H9 (cell line): Measurements from ENCODE around the gene ZNF618. TPM values are rescaled to one million over a fixed set of nuclear protein-coding genes. Genes with fewer than 3 reads are reported as not detected.

ENCODE experiments used
- DNase-seq: peaks from one replicate; pipeline ENCODE4 v3.0.0-alpha.2; 2017
- H2AFZ ChIP-seq: one replicate; pipeline ENCODE4 v1.6.1; 2013; ENCODE audit warnings: mild to moderate bottlenecking, low read length, control low read depth, moderate library complexity
- H2AK5ac ChIP-seq: 2 replicates; pipeline ENCODE4 v1.6.1; 2013; ENCODE audit warnings: low read length, control low read depth, mixed read lengths; ENCODE audit not compliant: insufficient read length
- H2BK120ac ChIP-seq: one replicate; pipeline ENCODE4 v1.6.1; 2013; ENCODE audit warnings: low read depth, mild to moderate bottlenecking, low read length, control low read depth, inconsistent platforms; ENCODE audit not compliant: poor library complexity, severe bottlenecking
- H2BK12ac ChIP-seq: 2 replicates; pipeline ENCODE4 v1.6.1; 2013; ENCODE audit warnings: low read length, control low read depth, mixed read lengths, low read depth; ENCODE audit not compliant: insufficient read length
- H2BK15ac ChIP-seq: 2 replicates; pipeline ENCODE4 v1.6.1; 2013; ENCODE audit warnings: low read depth, low read length, control low read depth
- H2BK20ac ChIP-seq: one replicate; pipeline ENCODE4 v1.6.1; 2013; ENCODE audit warnings: low read depth, mild to moderate bottlenecking, low read length, control low read depth, inconsistent platforms; ENCODE audit not compliant: poor library complexity, severe bottlenecking
- H2BK5ac ChIP-seq: 2 replicates; pipeline ENCODE4 v1.6.1; 2013; ENCODE audit warnings: low read length, control low read depth, mixed read lengths; ENCODE audit not compliant: insufficient read length
- H3K14ac ChIP-seq: 2 replicates; pipeline ENCODE4 v1.6.1; 2013; ENCODE audit warnings: low read length, control low read depth; ENCODE audit not compliant: insufficient read depth
- H3K18ac ChIP-seq: 2 replicates; pipeline ENCODE4 v1.6.1; 2013; ENCODE audit warnings: low read depth, mild to moderate bottlenecking, mixed read lengths, low read length, control low read depth; ENCODE audit not compliant: insufficient read length
- H3K23ac ChIP-seq: 2 replicates; pipeline ENCODE4 v1.6.1; 2013; ENCODE audit warnings: low read length, control low read depth, mixed read lengths, low read depth; ENCODE audit not compliant: insufficient read length
- H3K23me2 ChIP-seq: 2 replicates; pipeline ENCODE4 v1.6.1; 2013; ENCODE audit warnings: low read depth, mild to moderate bottlenecking, mixed read lengths, low read length, control low read depth; ENCODE audit not compliant: insufficient read length, poor library complexity, severe bottlenecking
- H3K27ac ChIP-seq: 2 replicates; pipeline ENCODE4 v1.5.1; 2013; ENCODE audit warnings: low read length, control low read depth, mixed read lengths, low read depth; ENCODE audit not compliant: insufficient read length
- H3K27me3 ChIP-seq: 2 replicates; pipeline ENCODE4 v1.6.1; 2013; ENCODE audit warnings: low read length, control low read depth, inconsistent platforms; ENCODE audit not compliant: insufficient read depth
- H3K4ac ChIP-seq: 2 replicates; pipeline ENCODE4 v1.6.1; 2013; ENCODE audit warnings: low read depth, mild to moderate bottlenecking, control low read depth, inconsistent platforms, low read length, moderate library complexity
- H3K4me1 ChIP-seq: 2 replicates; pipeline ENCODE4 v1.6.1; 2013; ENCODE audit warnings: low read length, control low read depth, inconsistent platforms; ENCODE audit not compliant: insufficient read depth
- H3K4me2 ChIP-seq: 2 replicates; pipeline ENCODE4 v1.6.1; 2013; ENCODE audit warnings: low read length, control low read depth, mixed read lengths; ENCODE audit not compliant: insufficient read length, insufficient read depth
- H3K56ac ChIP-seq: 2 replicates; pipeline ENCODE4 v1.6.1; 2013; ENCODE audit warnings: low read depth, mild to moderate bottlenecking, mixed read lengths, low read length, control low read depth; ENCODE audit not compliant: insufficient read length
- H3K79me1 ChIP-seq: 2 replicates; pipeline ENCODE4 v1.6.1; 2013; ENCODE audit warnings: low read depth, mild to moderate bottlenecking, moderate library complexity, low read length, control low read depth, inconsistent platforms; ENCODE audit not compliant: insufficient read depth, poor library complexity, severe bottlenecking
- H3K79me2 ChIP-seq: 2 replicates; pipeline ENCODE4 v1.6.1; 2013; ENCODE audit warnings: low read length, control low read depth, inconsistent platforms; ENCODE audit not compliant: insufficient read depth
- H3K9ac ChIP-seq: 2 replicates; pipeline ENCODE4 v1.6.1; 2013; ENCODE audit warnings: low read length, control low read depth, mixed read lengths; ENCODE audit not compliant: insufficient read length; ENCODE audit errors: extremely low read depth
- H3K9me3 ChIP-seq: one replicate; pipeline ENCODE4 v1.6.1; 2013; ENCODE audit warnings: low read depth, low read length, inconsistent platforms; ENCODE audit not compliant: control insufficient read depth
- H3T11ph ChIP-seq: one replicate; pipeline ENCODE4 v1.6.1; 2013; ENCODE audit warnings: mild to moderate bottlenecking, low read length, control low read depth, inconsistent platforms
- H4K20me1 ChIP-seq: one replicate; pipeline ENCODE4 v1.6.1; 2013; ENCODE audit not compliant: control insufficient read depth, insufficient read length, insufficient read depth
- H4K5ac ChIP-seq: 2 replicates; pipeline ENCODE4 v1.6.1; 2013; ENCODE audit warnings: low read depth, mild to moderate bottlenecking, mixed read lengths, low read length, control low read depth; ENCODE audit not compliant: insufficient read length
- H4K8ac ChIP-seq: replicated peaks from 2 replicates; pipeline ENCODE4 v1.6.1; 2013; ENCODE audit warnings: low read length, control low read depth, mixed read lengths, low read depth; ENCODE audit not compliant: insufficient read length
- H4K91ac ChIP-seq: 2 replicates; pipeline ENCODE4 v1.6.1; 2013; ENCODE audit warnings: low read depth, mild to moderate bottlenecking, moderate library complexity, mixed read lengths, low read length, control low read depth; ENCODE audit not compliant: insufficient read length
- H3K27ac Mint-ChIP-seq, 3 experiments: 2 replicates in 2 of 3; 3 replicates in 1 of 3; pipeline ENCODE4 v1.8.0; 2020 to 2021; ENCODE audit warnings: mixed read lengths in 3 of 3, mild to moderate bottlenecking in 1 of 3, moderate library complexity in 1 of 3
- H3K27me3 Mint-ChIP-seq: 2 replicates; pipeline ENCODE4 v1.8.0; 2021; ENCODE audit warnings: low read depth, mild to moderate bottlenecking, moderate library complexity, mixed read lengths
- H3K36me3 Mint-ChIP-seq, 3 experiments: 2 replicates in 2 of 3; 3 replicates in 1 of 3; pipeline ENCODE4 v1.8.0; 2020 to 2021; ENCODE audit warnings: low read depth in 3 of 3, mixed read lengths in 3 of 3; ENCODE audit not compliant: insufficient read depth in 1 of 3
- H3K4me1 Mint-ChIP-seq, 2 experiments: 2 replicates each; pipeline ENCODE4 v1.8.0; 2020; ENCODE audit warnings: mixed read lengths in 2 of 2
- H3K4me3 Mint-ChIP-seq, 2 experiments: 2 replicates in 1 of 2; 3 replicates in 1 of 2; pipeline ENCODE4 v1.8.0; 2020 to 2021; ENCODE audit warnings: mild to moderate bottlenecking in 2 of 2, mixed read lengths in 2 of 2, moderate library complexity in 1 of 2
- H3K9me3 Mint-ChIP-seq, 2 experiments: 2 replicates in 1 of 2; 3 replicates in 1 of 2; pipeline ENCODE4 v1.8.0; 2020; ENCODE audit warnings: mild to moderate bottlenecking in 2 of 2, mixed read lengths in 2 of 2, moderate library complexity in 1 of 2
- WGBS: extraction: QIAGEN DNeasy Blood & Tissue Kit; methylation state at CpG from one replicate; pipeline ENCODE4 v1.1.7; 2013; ENCODE audit warnings: missing lambda C conversion rate, low lambda C conversion rate, mixed read lengths; ENCODE audit not compliant: insufficient read length; ENCODE audit errors: extremely low coverage; 5-methylcytosine and 5-hydroxymethylcytosine counted together
- total RNA-seq: library from RNA; stranded (reverse); gene quantifications from 2 replicates; pipeline ENCODE4 v1.2.1, GENCODE V29; 2021
- TF ChIP-seq, protein P1 (sequence below): fragments of 200-600 bp; sonication (generic); conservative IDR thresholded peaks from 3 replicates; pipeline ENCODE4 v1.8.0; 2021; ENCODE audit warnings: antibody characterized with exemption, mild to moderate bottlenecking

The ZNF618 gene
- total RNA-seq, 1 experiment from 2014 or later: 13.6 TPM

DNA sequence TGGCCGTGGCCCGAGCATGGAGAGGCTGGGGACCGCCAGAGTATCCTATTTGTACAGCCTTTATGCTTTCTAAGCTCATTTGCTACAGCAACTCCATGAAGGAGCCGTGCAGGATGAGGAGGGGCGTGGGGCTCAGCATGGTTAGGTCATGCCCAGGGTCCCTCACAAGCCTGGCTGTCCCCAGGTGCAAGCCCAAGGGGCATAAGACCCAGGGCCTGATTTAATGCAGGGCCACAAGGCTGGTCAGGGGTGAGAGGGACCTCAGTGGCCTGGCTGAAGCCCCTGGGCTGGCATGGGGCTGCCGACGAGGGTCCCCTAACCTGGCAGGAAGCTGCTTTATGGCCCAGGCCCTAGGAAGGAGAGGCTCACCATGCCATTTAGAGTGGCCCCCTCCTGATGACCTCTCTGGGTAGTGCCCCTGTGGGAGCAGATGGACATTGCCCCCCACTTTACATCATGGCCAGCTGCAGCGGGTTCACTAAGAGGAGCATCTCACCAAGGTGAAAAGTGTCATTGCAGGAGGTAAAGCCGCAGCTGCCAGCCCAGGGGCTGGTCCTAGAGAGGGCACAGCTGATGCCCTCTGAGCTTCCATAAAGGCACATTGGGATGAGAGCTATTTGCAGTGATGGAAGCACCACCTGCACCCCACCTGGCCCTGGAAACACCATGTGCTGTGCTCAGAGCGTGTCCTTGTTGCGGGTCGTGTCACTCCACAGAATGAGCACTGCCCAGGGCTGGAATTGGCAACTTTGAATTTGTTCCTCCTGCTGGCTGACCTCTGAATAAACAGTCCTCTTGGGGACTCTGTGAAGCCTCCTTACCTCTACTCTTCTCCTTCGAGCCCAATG is 58.9 kb downstream of the ZNF618 start:
- 0 out of 2 replicates have a peak overlapping the region, but pooled peaks have one; percentile 29 for H3K14ac ChIP-seq
- no peak overlapping the region for H3K56ac ChIP-seq
- H2BK120ac ChIP-seq: no peak overlapping the region
- H3K9ac ChIP-seq: no peak overlapping the region
- H4K91ac ChIP-seq: no peak overlapping the region
- Mint-ChIP-seq H3K27ac (no peak overlapping the region), H3K4me1 (peaks cover 7% of the 10 kb centered on the region in 2 experiments), H3K4me3 (no peak overlapping the region), H3K9me3 (no peaks in the 10 kb centered on the region; a peak in 1 of 5 replicates), H3K27me3 (no peaks in the 10 kb centered on the region), H3K36me3 (no peaks in the 10 kb centered on the region)
- H3K18ac ChIP-seq: no peak overlapping the region
- H3K4ac ChIP-seq: no peak overlapping the region
- no peak overlapping the region for H4K8ac ChIP-seq
- no peak overlapping the region for H2BK5ac ChIP-seq
- H2AFZ ChIP-seq: no peak overlapping the region
- no CpG with 5 or more reads among the region's 13 CpGs for WGBS
- peaks cover 2% of the 10 kb centered on the region; the same call in 1 of the 2 replicates for H3K4me1 ChIP-seq
- H3T11ph ChIP-seq: no peak overlapping the region
- no peak overlapping the region for H3K27ac ChIP-seq
- no peaks in the 10 kb centered on the region for H4K20me1 ChIP-seq
- H2BK12ac ChIP-seq: no peak overlapping the region
- H3K79me1 ChIP-seq: peaks cover 4% of the 10 kb centered on the region
- H3K4me2 ChIP-seq: no peak overlapping the region
- H2BK20ac ChIP-seq: no peak overlapping the region
- H3K9me3 ChIP-seq: no peaks in the 10 kb centered on the region
- no peaks in the 10 kb centered on the region; the same call in 1 of the 2 replicates for H3K79me2 ChIP-seq
- H2AK5ac ChIP-seq: no peak overlapping the region
- no peak overlapping the region for H4K5ac ChIP-seq
- H3K27me3 ChIP-seq: no peaks in the 10 kb centered on the region
- no peak overlapping the region for H3K23ac ChIP-seq
- no peaks in the 10 kb centered on the region for H3K23me2 ChIP-seq
- no peak overlapping the region for H2BK15ac ChIP-seq
- peak; percentile 27 for DNase-seq
- TF ChIP-seq, protein P1, sequence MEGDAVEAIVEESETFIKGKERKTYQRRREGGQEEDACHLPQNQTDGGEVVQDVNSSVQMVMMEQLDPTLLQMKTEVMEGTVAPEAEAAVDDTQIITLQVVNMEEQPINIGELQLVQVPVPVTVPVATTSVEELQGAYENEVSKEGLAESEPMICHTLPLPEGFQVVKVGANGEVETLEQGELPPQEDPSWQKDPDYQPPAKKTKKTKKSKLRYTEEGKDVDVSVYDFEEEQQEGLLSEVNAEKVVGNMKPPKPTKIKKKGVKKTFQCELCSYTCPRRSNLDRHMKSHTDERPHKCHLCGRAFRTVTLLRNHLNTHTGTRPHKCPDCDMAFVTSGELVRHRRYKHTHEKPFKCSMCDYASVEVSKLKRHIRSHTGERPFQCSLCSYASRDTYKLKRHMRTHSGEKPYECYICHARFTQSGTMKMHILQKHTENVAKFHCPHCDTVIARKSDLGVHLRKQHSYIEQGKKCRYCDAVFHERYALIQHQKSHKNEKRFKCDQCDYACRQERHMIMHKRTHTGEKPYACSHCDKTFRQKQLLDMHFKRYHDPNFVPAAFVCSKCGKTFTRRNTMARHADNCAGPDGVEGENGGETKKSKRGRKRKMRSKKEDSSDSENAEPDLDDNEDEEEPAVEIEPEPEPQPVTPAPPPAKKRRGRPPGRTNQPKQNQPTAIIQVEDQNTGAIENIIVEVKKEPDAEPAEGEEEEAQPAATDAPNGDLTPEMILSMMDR: 0 out of 3 replicates have a peak, but pooled peaks have one; percentile 15
